ENCODE results near the gene TROAP.
"Not testable (repeated sequence)": the region's sequence is repeated elsewhere in the genome, so short reads cannot be mapped to it uniquely, and the experiment has no call there.

TROAP gene, protein sequence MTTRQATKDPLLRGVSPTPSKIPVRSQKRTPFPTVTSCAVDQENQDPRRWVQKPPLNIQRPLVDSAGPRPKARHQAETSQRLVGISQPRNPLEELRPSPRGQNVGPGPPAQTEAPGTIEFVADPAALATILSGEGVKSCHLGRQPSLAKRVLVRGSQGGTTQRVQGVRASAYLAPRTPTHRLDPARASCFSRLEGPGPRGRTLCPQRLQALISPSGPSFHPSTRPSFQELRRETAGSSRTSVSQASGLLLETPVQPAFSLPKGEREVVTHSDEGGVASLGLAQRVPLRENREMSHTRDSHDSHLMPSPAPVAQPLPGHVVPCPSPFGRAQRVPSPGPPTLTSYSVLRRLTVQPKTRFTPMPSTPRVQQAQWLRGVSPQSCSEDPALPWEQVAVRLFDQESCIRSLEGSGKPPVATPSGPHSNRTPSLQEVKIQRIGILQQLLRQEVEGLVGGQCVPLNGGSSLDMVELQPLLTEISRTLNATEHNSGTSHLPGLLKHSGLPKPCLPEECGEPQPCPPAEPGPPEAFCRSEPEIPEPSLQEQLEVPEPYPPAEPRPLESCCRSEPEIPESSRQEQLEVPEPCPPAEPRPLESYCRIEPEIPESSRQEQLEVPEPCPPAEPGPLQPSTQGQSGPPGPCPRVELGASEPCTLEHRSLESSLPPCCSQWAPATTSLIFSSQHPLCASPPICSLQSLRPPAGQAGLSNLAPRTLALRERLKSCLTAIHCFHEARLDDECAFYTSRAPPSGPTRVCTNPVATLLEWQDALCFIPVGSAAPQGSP

DNA sequence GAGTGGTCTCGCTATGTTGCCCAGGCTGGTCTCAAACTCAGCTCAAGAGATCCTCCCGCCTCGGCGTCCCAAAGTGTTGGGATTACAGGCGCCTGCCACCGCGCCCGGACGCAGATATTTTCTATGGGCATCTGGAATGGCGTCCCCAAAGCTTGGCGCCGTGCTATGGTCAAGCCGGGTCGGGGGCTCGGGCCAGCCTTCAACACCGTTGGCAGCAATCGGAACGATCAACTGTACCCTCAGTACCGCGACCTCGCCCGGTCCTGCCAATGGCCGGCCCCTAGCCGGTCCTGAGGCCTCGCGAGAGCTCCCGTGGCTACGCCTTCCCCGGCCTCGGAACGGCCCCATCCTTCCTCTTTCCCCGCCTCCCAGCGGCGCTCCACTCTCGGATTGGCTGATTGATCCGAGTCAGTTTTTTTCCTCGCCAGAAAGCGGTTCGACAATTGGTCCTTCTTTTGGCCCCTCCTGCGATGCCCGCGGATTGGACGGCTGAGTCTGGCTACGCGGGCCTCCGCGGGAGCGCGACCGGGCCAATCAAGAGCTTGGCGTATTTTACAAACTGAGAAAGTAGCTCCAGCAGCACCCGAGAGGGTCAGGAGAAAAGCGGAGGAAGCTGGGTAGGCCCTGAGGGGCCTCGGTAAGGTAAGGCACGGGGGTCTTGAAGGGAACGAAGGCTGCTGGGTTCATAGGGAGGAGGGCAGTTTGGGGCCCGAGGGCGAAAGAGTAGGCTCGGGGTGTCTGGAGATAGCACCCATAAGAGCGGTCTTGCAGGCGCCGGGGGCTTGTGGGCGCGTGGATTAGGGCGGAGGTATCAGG lies at the start of gene TROAP:
TROAP (plus strand) TSS at position 548 of the 816 bp plus-strand sequence. CDS start 354 bp downstream, outside the sequence.
- in situ Hi-C loops (cut with HindIII; ENCODE audit: low sequenced_read_pairs), result no loop called here

DNA sequence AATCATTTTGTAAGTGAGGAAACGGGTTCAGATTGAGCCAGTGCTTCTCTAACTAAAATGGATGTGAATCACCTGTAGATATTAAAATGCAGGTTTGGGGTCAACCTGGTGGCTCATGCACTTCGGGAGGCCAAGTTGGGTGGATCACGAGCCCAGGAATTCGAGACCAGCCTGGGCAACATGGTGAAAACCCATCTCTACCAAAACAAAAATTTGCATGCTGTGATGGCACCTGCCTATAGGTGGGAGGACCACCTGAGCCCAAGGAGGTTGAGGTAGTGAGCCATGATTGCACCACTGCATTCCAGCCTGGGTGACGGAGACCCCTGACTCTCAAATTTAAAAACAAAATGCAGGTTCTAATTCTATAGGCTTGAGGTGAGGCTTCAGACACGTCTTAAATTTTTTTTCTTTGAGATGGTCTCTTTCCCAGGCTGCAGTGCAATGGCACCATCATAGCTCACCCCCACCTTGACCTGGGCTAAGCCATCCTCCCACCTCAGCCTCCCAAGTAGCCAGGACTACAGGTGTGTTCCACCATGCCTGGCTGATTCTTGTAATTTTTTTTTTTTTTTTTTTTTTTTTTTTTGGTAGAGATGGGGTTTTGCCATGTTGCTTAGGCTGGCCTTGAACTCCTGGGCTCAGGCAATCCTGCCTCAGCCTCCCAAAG lies 49.2 kb upstream of the TROAP start:
- in situ Hi-C loops (cut with HindIII; ENCODE audit: low sequenced_read_pairs), result no loop called here

DNA sequence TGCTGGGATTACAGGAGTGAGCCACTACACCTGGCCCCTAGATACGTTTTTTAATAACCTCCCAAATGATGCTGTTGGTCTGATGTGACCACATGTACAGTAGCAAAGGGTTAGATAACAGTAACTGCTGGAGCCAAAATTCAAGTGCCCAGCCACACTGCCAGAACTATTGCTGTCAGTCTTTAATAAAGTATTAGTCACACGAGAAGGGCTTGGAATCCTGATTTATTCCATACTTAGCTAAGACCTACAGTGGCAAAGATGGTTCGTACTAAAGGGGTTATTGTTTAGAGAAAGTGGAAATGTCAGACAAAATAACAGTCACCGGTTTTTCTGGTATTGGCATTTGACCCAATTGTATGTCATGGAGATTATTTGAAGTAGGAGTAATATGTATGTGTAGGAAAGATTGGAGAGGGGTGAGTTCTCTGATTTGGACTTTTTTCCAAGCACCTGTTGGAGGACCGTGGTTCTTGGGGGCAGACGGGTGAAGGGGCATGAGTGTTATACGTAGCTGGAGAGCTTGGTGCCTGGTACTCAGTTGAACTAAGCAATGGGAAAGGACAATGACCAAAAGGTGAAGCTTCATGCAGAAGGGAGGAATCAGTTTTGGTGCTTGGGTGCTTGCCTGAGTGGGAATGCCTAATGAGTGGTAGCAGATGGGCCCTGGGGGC lies 48.5 kb upstream of the TROAP start:
- in situ Hi-C loops (cut with HindIII; ENCODE audit: low sequenced_read_pairs), result no loop called here

DNA sequence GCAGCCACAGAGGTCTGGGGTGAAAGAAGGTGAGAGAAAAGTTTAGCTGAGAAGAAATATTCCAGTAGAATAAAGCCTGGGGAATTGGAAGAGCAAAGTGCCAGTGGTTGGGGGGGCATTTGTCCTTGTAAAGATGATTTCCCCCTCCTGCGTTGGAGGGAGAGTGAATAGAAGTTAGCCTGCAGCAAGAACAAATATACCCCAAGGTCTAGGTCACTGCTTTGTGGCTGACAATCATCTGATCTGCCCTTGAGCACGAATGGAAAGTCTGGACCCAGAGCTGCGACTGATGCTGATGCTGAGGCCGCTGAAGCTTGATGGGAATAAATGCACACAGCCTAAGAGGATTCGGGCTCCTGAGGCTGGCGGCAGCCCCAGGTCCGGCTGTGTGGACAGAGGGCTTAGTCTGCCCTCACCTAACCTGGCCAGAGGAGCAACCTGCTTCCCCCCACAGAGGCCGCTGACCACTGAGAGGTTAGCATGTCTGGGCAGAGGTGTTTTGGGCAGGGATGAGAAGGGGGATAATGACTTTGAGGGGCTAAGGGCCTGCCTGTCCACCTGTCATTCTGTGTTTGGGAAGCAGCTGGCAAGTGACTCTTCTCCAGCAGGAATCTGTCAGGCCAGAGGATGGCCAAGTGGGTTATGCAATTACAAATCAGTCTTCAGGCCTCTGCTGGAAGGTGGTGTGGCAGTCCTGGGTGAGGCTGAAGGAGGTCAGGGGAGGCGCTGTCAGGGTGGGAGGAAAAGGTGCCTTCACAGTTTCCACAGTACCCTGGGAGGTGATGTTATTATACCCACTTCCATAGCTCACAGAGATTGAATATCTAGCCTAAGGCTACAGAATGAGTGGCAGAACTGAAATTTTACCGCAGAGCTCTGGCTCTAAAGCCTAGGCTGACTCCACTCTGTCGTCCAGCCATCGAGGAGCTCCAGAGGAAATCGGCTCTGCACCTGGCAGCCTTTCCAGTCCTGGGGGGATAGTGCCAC lies 46.5 kb upstream of the TROAP start:
- in situ Hi-C loops (cut with HindIII; ENCODE audit: low sequenced_read_pairs), result no loop called here

DNA sequence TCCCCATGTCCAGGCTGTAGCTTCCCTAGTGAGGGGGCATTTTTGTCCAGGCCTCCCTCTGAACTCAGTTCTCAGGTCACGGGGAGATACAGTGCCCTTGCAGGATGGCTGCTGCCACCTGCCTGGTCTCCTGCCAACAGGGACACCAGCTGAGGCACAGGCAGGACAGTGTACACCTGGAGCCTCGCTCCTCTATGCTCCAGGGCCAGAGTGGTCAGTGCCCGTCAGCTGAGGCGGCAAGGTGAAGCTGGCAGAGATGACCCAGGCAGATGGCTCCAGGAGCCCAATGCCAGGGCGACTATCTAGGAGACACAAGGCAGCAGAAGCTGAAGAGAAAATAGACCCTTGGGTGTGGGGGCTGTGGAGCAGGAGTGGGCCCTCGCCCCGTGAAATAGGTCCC lies 45.6 kb upstream of the TROAP start:
- in situ Hi-C loops (cut with HindIII; ENCODE audit: low sequenced_read_pairs), result no loop called here

DNA sequence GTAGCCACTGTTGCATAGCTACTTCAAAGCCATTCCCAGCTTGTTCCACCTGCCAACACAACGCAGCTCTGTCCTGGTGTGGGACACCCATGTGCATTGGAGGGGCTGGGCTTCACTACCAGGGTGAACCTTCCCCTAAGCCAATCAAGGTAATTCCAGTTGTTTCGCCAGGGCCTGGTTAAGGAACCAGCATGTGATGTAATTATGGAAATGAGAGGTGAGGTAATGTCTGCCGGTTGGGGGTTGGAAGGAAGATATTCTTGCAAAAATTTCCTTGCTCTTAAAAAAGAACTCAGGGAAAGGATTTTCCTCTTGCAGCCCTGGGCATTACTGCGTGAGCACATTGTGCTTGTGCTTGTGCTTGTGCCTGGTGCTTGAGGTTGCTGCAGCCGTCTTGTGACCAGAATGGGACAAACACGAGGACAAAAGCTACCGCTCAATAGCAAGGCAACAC lies 43.3 kb upstream of the TROAP start:
- in situ Hi-C loops (cut with HindIII; ENCODE audit: low sequenced_read_pairs), result no loop called here

DNA sequence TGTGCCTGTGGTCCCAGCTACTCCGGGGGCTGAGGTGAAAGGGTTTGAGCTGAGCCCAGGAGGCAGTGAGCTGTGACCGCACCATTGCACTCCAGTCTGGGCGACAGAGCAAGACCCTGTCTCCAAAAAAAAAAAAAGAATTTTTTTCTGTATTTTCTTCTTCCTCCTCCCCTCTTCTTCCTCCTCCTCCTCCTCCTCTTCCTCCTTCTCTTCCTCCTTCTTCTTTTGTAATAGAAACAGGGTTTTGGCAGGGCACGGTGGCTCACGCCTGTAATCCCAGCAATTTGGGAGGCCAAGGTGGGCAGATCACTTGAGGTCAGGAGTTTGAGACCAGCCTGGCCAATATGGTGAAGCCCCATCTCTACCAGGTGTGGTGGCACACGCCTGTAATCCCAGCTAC lies 42.5 kb upstream of the TROAP start:
- in situ Hi-C loops (cut with HindIII; ENCODE audit: low sequenced_read_pairs), result not testable (repeated sequence)

DNA sequence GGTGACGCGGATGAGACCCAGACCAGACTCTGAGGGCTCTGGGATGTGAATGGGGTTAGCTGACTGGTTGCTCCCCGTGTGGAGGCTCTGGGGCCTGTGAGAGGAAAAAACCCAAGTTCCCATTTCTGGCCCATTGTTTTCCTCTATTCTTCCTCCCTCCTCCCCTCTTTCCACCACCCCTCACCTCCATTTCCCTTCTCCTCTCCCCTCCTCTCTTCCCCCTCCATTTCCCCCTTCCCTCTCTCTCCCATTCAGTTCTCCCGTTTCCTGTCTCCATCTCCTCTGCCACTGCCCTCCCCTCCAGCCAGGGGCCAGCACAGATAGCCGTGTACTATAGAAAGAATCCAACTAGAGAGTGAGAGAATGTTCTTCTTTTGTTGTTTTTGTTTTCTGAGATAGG lies 40.8 kb upstream of the TROAP start:
- in situ Hi-C loops (cut with HindIII; ENCODE audit: low sequenced_read_pairs), result no loop called here

DNA sequence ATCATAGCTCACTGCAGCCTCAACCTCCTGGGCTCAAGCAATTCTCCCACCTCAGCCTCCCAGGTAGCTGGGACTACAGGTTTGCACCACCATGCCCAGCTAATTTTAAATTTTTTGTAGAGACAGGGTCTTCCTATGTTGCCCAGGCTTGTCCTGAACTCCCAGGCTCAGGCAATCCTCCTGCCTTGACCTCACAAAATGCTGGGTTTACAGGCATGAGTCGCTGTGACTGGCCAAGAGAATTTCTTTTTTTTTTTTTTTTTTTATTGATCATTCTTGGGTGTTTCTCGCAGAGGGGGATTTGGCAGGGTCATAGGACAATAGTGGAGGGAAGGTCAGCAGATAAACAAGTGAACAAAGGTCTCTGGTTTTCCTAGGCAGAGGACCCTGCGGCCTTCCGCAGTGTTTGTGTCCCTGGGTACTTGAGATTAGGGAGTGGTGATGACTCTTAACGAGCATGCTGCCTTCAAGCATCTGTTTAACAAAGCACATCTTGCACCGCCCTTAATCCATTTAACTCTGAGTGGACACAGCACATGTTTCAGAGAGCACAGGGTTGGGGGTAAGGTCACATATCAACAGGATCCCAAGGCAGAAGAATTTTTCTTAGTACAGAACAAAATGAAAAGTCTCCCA lies 40.2 kb upstream of the TROAP start:
- in situ Hi-C loops (cut with HindIII; ENCODE audit: low sequenced_read_pairs), result not testable (repeated sequence)

DNA sequence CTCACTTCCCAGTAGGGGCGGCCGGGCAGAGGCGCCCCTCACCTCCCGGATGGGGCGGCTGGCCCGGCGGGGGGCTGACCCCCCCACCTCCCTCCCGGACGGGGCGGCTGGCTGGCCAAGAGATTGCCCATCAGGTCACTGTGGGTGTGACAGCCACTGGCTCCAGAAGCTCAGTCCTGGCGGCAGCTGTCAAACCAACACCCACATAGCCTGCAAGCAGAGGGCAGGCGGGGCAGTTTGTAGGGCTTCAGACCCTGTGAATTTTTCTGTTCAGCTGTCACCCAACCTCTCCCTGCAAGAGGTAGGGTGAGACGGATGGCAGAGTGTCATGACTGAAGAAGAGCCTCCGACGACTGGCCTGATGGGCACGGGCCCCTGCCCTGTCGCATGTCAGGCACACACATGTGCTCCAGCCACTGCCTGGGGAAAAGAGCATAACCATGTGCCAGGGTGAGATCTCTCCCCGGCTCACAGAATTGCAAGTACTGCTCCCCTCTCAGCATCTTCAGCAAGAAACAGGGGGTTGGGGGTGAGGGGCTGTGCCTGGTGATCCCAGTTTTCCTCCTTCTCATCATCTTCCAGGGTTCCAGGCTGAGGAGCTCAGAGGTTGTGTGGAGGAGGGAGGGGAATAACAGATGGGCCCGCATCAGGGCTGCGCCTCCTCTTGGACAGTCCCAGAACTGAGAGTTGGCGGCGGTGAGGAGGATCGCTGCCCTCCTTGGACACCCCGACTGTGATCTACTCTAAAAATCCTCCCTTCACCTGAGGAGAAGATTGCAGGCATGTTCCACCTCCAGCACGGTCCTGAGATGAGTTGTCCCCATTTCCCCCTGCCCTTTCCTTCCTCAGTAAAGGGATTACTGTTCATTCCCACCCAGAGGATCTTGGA lies 39.3 kb upstream of the TROAP start:
- in situ Hi-C loops (cut with HindIII; ENCODE audit: low sequenced_read_pairs), result no loop called here

DNA sequence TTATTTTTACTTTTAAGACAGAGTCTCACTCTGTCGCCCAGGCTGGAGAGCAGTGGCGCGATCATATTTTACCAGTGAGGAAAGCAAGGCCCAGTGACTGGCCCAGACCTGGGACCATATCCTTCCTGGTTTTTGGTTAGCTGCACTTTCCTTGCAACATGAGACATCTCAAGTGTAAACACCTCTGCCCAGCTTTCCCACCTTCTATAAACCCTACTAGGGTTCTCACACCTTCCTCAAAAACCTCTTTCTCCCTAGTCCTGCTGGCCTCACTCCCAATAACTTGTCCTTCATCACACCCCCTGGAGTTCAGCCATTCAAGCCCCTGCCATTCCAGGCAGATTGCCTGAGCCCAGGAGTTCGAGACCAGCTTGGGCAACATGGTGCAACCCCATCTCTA lies 38.4 kb upstream of the TROAP start:
- in situ Hi-C loops (cut with HindIII; ENCODE audit: low sequenced_read_pairs), result no loop called here

DNA sequence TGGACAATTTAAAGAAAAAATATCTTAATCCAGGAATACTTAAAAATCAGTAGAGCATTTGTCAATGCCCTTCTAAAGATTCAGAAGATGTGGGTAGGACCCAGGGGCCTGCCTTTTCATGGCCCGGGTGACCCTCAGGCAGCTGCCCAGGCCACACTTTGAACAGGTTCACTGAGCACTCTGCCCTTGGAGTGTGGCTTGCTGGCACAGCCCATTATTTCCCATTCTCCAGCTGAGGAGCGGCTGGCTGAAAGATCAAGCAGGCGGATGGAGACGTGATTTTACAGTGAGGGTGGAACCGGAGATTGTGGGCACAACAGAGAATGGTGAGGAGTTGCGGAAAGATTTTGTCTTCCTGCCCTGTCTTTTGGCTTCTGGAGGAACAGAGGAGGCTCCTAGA lies 35.2 kb upstream of the TROAP start:
- in situ Hi-C loops (cut with HindIII; ENCODE audit: low sequenced_read_pairs), result no loop called here

DNA sequence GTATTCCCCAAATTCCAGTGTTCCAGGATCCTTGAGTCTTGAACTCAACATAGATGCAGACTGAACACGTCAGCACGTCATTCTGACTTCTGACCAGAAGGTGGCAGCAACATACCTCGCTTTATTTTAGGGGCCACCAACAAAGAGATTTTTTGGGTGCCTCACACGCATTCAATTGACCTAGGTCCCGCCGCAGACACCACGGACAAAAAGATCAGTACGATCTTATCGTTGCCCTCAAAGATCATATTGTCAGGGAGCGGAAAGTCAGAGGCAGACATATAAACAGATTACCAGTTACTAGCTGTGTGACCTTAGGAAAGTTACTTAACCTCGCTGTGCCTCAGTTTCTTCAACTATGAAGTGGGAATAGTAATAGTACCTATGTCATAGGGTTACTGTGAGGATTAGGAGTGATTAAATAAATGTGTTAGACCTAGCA lies 34.6 kb upstream of the TROAP start:
- in situ Hi-C loops (cut with HindIII; ENCODE audit: low sequenced_read_pairs), result no loop called here

DNA sequence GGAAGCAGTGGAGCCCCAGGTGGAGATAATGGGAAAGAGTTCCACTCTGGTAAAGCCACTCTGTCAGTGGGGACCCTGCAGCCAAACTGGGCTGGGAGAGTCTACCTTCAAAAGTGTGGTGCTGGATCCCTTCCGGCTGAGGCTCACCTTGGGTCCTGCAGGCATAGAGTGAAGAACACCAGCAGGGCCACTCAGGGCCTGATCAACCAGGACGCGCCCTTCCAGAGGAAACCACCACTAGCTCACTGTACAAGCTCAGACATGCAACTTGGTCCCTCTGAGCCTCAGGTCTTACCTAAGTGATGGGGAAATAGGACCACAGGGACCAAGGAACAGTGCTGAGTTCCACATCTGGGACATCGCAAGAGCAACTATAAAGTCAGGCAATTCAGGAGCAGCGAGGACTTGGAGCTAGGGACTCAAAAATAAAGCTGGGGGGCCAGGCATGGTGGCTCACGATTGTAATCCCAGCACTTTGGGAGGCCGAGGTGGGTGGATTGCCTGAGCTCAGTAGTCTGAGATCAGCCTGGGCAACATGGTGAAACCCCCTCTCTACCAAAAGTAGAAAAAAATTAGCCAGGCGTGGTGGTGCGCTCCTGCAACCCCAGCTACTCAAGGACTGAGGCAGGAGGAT lies 34.0 kb upstream of the TROAP start:
- in situ Hi-C loops (cut with HindIII; ENCODE audit: low sequenced_read_pairs), result no loop called here

DNA sequence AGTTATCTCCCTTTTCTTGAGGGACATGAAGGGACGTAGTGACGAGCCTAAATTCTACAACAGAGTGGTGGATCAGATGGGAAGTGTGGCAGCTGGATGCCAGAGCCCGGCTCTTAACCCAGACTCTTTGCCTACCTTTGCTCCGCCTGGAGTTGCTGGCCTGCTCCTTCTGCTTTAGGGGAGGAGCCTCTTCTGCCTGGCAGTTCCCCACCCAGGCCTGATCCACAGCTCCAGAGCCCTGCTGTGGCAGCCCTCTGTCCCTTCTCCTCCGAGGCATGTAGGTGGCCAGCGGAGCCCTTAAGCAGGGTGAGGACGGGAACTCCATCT lies 30.4 kb upstream of the TROAP start:
- in situ Hi-C loops (cut with HindIII; ENCODE audit: low sequenced_read_pairs), result no loop called here

DNA sequence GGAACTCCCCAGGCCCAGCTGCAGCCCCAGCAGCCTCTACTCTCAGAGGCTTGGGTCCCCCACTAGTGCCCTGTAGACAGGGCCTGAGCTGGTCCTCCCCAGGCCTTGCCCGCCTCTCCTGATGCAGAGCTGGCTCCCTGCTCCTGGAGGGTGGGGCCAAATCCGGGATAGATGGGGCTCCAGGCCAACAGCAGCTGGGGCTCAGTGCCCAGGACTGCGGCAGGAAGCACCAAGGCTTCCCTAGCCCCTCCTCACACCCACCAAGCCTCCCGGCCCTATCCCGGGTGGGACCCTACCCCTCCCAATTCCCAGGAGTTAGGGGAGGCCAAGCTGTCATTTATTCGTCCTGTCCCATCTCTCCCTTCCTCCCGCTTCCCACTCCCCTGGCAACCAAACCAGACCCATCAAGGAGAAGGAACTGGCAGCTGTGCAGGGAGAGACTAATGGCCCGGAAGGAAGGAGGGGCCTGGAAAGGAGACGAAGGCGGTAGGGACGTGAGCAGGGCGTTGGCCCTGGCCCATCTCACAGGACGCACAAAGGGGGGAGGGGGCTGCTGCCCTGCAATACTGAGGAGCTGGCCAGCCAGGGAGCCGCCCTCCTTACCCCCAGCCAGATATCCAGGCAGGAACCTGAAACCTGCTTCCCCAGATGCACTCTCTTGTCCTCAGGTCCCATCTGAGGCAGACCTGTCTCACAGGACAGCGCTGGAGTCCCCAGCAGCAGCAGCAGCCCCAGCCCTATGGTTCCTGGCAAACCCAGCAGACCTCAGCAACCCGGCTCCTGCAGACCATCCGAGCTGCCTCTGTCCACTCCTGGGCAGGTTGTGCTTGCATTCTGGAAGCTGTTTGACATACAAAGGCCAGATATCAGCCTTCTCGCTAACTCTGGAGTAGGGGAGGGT lies 29.7 kb upstream of the TROAP start:
- in situ Hi-C loops (cut with HindIII; ENCODE audit: low sequenced_read_pairs), result no loop called here
